Measurements from ENCODE around the gene SYNPO2. TPM values are rescaled to one million over a fixed set of nuclear protein-coding genes. Genes with fewer than 3 reads are reported as not detected.

Gene SYNPO2
- total RNA-seq, 6 experiments from 2014 or later = 2.7 to 11.2 (median 8.2) TPM

DNA sequence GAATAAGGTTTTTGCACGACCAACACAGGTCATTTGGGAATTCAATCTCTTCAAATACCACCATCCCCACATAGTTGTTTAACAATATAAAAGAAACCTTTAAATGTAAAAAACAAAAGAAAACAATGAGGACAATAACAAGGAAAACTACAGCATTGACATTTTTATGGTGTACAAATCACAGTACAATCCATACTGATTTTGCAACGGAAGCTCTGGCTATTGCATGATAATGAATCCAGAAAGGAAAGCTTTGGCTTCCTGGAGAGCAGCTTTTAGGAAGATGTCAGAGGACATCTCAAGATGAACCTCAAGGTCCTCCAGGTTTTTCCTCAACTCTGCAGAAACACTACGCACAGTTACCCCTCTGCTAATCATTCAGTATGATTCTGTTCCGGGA, 135.4 kb downstream of the SYNPO2 start:
- no peaks in the 10 kb centered on the region for H3K9me3 ChIP-seq
- ATAC-seq (no peak), DNase-seq (no peak)
- H3K4me1 ChIP-seq = peaks cover 0 to 5% (median 0%) of the 10 kb centered on the region in 4 donors
- no peak overlapping the region for H3K27ac ChIP-seq
- intact Hi-C loops (cut with DNase I) = no loop called here
- 89% methylated on average over 4 of the region's 4 CpGs for WGBS (ENCODE audit: insufficient coverage, low coverage, low lambda C conversion rate, missing lambda C conversion rate)
- H3K27me3 ChIP-seq = no peaks in the 10 kb centered on the region
- TF ChIP-seq, protein P1, sequence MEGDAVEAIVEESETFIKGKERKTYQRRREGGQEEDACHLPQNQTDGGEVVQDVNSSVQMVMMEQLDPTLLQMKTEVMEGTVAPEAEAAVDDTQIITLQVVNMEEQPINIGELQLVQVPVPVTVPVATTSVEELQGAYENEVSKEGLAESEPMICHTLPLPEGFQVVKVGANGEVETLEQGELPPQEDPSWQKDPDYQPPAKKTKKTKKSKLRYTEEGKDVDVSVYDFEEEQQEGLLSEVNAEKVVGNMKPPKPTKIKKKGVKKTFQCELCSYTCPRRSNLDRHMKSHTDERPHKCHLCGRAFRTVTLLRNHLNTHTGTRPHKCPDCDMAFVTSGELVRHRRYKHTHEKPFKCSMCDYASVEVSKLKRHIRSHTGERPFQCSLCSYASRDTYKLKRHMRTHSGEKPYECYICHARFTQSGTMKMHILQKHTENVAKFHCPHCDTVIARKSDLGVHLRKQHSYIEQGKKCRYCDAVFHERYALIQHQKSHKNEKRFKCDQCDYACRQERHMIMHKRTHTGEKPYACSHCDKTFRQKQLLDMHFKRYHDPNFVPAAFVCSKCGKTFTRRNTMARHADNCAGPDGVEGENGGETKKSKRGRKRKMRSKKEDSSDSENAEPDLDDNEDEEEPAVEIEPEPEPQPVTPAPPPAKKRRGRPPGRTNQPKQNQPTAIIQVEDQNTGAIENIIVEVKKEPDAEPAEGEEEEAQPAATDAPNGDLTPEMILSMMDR (IDR thresholded peaks at IDR 0.05) = no peak
- TF ChIP-seq POLR2A (IDR thresholded peaks at IDR 0.05) = no peak
- no peak overlapping the region for H3K4me3 ChIP-seq
- no peaks in the 10 kb centered on the region for H3K36me3 ChIP-seq

DNA sequence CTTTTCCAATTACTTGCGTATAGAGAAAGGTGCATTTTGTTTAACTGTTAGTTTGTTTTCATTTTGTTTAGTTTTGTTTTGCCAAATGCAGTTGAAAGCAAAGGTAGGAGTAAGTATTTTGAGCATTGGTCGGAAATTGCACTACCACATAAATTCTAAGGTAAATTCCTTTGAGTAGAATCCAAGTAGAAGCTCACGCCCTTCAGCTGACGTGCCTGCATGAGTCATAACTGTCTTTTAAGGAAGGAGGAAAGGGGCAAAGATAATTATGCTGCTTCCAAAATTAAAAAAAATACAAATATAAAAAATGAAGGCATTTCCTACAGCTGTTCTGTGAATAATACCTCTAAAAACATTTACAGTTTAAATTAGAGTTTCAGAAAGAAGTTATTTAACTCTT, 136.8 kb downstream of the SYNPO2 start:
- H3K27me3 ChIP-seq = no peaks in the 10 kb centered on the region
- intact Hi-C loops (cut with DNase I) = no loop called here
- TF ChIP-seq, protein P1 (IDR thresholded peaks at IDR 0.05) = no peak
- TF ChIP-seq POLR2A (IDR thresholded peaks at IDR 0.05) = no peak
- peaks cover 0 to 5% (median 0%) of the 10 kb centered on the region in 4 donors for H3K4me1 ChIP-seq
- WGBS (ENCODE audit: insufficient coverage, low coverage, low lambda C conversion rate, missing lambda C conversion rate) = 58% methylated on average over 4 of the region's 4 CpGs
- no peaks in the 10 kb centered on the region for H3K9me3 ChIP-seq
- no peaks in the 10 kb centered on the region for H3K36me3 ChIP-seq
- H3K27ac ChIP-seq = peak overlapping the region in 2 of 3 donors; percentile 38 to 47
- H3K4me3 ChIP-seq = no peak overlapping the region
- DNase-seq (no peak), ATAC-seq (peak in 1 of 4 donors; percentile 47)

DNA sequence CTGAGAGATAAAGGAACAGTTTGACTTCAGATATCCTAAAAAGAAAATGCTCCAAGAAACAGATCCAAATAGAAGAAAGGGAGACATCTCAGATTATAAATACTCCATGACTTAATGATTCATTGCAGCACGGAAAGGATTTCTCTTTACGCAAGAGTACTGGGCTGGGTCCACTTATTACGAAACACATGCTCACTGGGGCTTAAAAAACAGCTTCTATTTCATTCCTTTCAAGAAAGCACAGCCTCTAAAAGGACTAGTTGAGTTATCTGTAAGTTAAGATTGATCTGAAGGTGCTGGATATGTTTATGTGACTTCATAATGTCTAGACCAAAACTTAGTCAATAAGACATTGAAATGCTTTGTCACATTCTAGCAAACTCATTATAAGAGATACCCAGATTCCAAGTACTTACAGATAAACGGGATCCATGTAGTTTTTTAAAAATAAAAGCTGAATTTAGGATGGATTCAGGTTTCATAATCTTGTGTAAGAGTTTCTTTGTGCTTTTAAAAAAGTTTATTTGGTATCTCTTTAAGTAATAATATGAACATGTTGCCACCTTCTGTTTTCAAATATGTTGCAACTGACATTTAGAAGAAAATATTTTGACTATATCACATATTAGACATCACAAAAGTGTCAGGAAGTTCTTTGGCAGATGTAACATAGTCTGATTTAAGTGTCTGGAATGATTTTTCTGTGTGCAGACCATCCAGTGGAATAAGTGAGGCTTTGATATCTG, 137.4 kb downstream of the SYNPO2 start:
- ATAC-seq (peak; percentile 26 to 78 (median 68)), DNase-seq (no peak)
- Histone ChIP-seq H3K27ac (peak overlapping the region in 2 of 3 donors; percentile 38 to 47), H3K9me3 (no peaks in the 10 kb centered on the region), H3K36me3 (no peaks in the 10 kb centered on the region), H3K4me1 (peaks cover 0 to 5% (median 0%) of the 10 kb centered on the region in 4 donors), H3K27me3 (no peaks in the 10 kb centered on the region), H3K4me3 (no peak overlapping the region)
- TF ChIP-seq POLR2A (IDR thresholded peaks at IDR 0.05) = no peak
- TF ChIP-seq, protein P1 (IDR thresholded peaks at IDR 0.05) = no peak
- intact Hi-C loops (cut with DNase I) = no loop called here
- WGBS (ENCODE audit: insufficient coverage, low coverage, low lambda C conversion rate, missing lambda C conversion rate) = 22% methylated on average over 4 of the region's 4 CpGs

DNA sequence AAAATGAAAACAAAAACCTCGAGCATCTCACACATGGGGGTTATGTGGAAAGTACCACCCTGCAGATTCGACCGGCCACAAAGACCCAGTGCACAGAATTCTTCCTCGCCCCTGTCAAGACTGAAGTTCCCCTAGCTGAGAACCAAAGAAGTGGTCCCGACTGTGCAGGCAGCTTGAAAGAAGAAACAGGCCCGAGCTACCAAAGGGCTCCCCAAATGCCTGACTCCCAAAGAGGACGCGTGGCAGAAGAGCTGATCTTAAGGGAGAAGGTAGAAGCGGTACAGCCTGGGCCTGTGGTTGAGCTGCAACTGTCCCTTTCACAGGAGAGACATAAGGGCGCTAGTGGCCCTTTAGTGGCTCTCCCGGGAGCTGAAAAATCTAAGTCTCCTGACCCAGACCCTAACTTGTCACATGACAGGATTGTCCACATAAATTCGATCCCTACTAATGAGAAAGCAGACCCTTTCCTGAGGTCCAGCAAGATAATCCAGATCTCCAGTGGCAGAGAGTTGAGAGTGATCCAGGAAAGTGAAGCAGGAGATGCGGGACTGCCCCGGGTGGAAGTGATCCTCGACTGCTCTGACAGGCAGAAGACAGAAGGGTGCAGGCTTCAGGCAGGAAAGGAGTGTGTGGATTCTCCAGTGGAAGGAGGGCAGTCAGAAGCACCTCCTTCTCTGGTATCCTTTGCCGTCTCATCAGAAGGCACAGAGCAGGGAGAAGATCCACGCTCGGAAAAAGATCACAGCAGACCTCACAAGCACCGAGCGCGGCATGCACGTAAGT, 138.2 kb downstream of the SYNPO2 start:
- no peaks in the 10 kb centered on the region for H3K27me3 ChIP-seq
- intact Hi-C loops (cut with DNase I) = no loop called here
- H3K4me3 ChIP-seq = no peak overlapping the region
- TF ChIP-seq, protein P1 (IDR thresholded peaks at IDR 0.05) = no peak
- TF ChIP-seq POLR2A (IDR thresholded peaks at IDR 0.05) = no peak
- H3K4me1 ChIP-seq = peaks cover 0 to 5% (median 0%) of the 10 kb centered on the region in 4 donors
- no peaks in the 10 kb centered on the region for H3K36me3 ChIP-seq
- peak overlapping the region; percentile 9 to 43 (median 38) for H3K27ac ChIP-seq
- ATAC-seq = peak; percentile 22 to 59 (median 38)
- DNase-seq = no peak
- H3K9me3 ChIP-seq = no peaks in the 10 kb centered on the region
- 78% methylated on average over 18 of the region's 22 CpGs for WGBS (ENCODE audit: insufficient coverage, low coverage, low lambda C conversion rate, missing lambda C conversion rate)
